Upper lobe of left lung (tissue), 4 donors: ENCODE measurements around the gene GLS.

ENCODE experiments used
- CTCF ChIP-seq, 6 experiments: fragments of 450-650 bp in 4 of 6; fragments of 200-600 bp in 2 of 6; sonication (generic) in 2 of 6; IDR thresholded peaks; one replicate each; pipeline ENCODE4 v1.5.1; 2016 to 2019; ENCODE audit warnings: antibody characterized with exemption in 6 of 6
- POLR2A ChIP-seq, 4 donors: fragments of 450-650 bp; IDR thresholded peaks; one replicate each; pipeline ENCODE4 v1.5.1; 2016 to 2017; ENCODE audit warnings: antibody characterized with exemption in 4 of 4, mild to moderate bottlenecking in 2 of 4

GRCh38 chr2:191014653-191015020 lies 134.0 kb downstream of the GLS start:
- TF ChIP-seq CTCF (IDR thresholded peaks at IDR 0.05): no peak
- TF ChIP-seq POLR2A (IDR thresholded peaks at IDR 0.05): no peak
